A673 (cell line): ENCODE data around the gene DHRS1.

ENCODE experiments used
- EZH2 ChIP-seq: fragments of 200-600 bp; sonication (generic); IDR thresholded peaks from 2 replicates; pipeline ENCODE4 v1.6.1; 2017; ENCODE audit warnings: borderline replicate concordance, low read depth, mild to moderate bottlenecking, mixed read lengths, antibody characterized with exemption, low read length; ENCODE audit not compliant: poor library complexity, severe bottlenecking
- TF ChIP-seq, protein P1 (sequence below): fragments of 300-800, 200-600 bp; sonication (generic); conservative IDR thresholded peaks from 2 replicates; pipeline ENCODE4 v1.5.1; 2017; ENCODE audit warnings: low read depth, mild to moderate bottlenecking, antibody characterized with exemption, low read length, moderate library complexity, mixed read lengths

DNA sequence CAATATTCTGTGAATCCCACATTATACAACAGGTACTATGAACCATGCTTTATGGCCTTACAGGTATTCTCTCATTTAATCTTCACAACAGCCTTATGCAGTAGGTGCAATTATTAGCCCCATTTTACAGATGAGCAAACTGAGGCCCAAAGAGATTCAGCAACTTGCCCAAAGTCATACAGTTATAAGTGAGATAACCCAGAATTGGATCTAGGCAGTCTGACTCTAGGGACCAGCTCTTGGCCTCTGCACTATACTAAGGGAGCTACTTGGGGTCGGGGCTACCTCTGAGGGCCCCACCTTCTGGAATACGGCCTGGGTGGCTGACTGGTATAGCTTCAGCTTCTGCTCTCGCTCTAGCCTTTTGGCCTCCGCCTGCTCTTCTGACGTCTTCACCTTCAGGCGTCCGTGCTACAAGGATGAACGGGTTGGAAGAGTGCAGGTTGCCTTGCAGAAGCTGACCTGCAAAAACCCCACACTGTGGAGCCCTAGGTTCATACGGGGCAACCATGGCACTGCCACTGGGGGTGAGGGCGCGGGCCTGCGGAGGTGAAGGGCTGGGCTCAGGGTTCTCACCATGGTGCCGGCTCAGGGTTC, 28.9 kb downstream of the DHRS1 start:
- TF ChIP-seq, protein P1, sequence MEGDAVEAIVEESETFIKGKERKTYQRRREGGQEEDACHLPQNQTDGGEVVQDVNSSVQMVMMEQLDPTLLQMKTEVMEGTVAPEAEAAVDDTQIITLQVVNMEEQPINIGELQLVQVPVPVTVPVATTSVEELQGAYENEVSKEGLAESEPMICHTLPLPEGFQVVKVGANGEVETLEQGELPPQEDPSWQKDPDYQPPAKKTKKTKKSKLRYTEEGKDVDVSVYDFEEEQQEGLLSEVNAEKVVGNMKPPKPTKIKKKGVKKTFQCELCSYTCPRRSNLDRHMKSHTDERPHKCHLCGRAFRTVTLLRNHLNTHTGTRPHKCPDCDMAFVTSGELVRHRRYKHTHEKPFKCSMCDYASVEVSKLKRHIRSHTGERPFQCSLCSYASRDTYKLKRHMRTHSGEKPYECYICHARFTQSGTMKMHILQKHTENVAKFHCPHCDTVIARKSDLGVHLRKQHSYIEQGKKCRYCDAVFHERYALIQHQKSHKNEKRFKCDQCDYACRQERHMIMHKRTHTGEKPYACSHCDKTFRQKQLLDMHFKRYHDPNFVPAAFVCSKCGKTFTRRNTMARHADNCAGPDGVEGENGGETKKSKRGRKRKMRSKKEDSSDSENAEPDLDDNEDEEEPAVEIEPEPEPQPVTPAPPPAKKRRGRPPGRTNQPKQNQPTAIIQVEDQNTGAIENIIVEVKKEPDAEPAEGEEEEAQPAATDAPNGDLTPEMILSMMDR: no peak
- TF ChIP-seq EZH2: no peak
